HL-60 (cell line): ENCODE data around the gene PSMA3.
"Not testable (repeated sequence)": the region's sequence is repeated elsewhere in the genome, so short reads cannot be mapped to it uniquely, and the experiment has no call there.

ENCODE experiments used
- DNase-seq, 2 experiments: peaks; one replicate each; pipeline ENCODE4 v3.0.0-alpha.2; 2010 to 2020; ENCODE audit warnings: low read depth in 1 of 2, low spot score in 1 of 2
- H3K27ac ChIP-seq: fragments of 250-450 bp; sonication (Bioruptor Pico); replicated peaks from 2 replicates; pipeline ENCODE4 v1.5.1; 2020; ENCODE audit warnings: mild to moderate bottlenecking, moderate library complexity
- H3K27me3 ChIP-seq: fragments of 250-450 bp; sonication (Bioruptor Pico); 2 replicates; pipeline ENCODE4 v1.5.1; 2021; ENCODE audit warnings: mild to moderate bottlenecking, moderate library complexity; ENCODE audit not compliant: insufficient read depth, poor library complexity, severe bottlenecking
- H3K4me3 ChIP-seq: replicated peaks from 2 replicates; pipeline ENCODE4 v1.5.1; 2011; ENCODE audit warnings: mild to moderate bottlenecking, control low read depth, low read length; ENCODE audit not compliant: insufficient read depth
- CTCF ChIP-seq: IDR thresholded peaks from one replicate; pipeline ENCODE4 v1.5.1; 2011; ENCODE audit warnings: low read length, control low read depth, inconsistent platforms; ENCODE audit not compliant: insufficient read depth
- GABPA ChIP-seq: IDR thresholded peaks from 2 replicates; pipeline ENCODE4 v1.6.1; 2012; ENCODE audit warnings: low read depth
- POLR2AphosphoS5 ChIP-seq: IDR thresholded peaks from 2 replicates; pipeline ENCODE4 v1.6.1; 2012; ENCODE audit warnings: low read depth
- REST ChIP-seq: IDR thresholded peaks from 2 replicates; pipeline ENCODE4 v1.6.1; 2012; ENCODE audit warnings: low read depth; ENCODE audit not compliant: insufficient replicate concordance
- SPI1 ChIP-seq: IDR thresholded peaks from 2 replicates; pipeline ENCODE4 v1.6.1; 2012; ENCODE audit warnings: low read depth, mild to moderate bottlenecking, borderline replicate concordance

The PSMA3 gene

GRCh38 chr14:58245562-58245961 lies 919 bp downstream of the PSMA3 start:
- H3K27me3 ChIP-seq: no peaks in the 10 kb centered on the region
- no peak for TF ChIP-seq POLR2AphosphoS5
- TF ChIP-seq GABPA: no peak
- peak; percentile 46; the same call in 1 of the 2 replicates for TF ChIP-seq SPI1
- TF ChIP-seq CTCF: no peak
- TF ChIP-seq REST: no peak
- H3K4me3 ChIP-seq: peak overlapping the region; percentile 85
- no peak for DNase-seq
- peak overlapping the region; percentile 91 for H3K27ac ChIP-seq

GRCh38 chr14:58249611-58250010 lies 5.0 kb downstream of the PSMA3 start:
- no peaks in the 10 kb centered on the region for H3K27me3 ChIP-seq
- no peak overlapping the region for H3K4me3 ChIP-seq
- no peak for TF ChIP-seq GABPA
- no peak for TF ChIP-seq REST
- TF ChIP-seq SPI1: no peak
- no peak for TF ChIP-seq POLR2AphosphoS5
- TF ChIP-seq CTCF: no peak
- no peak overlapping the region for H3K27ac ChIP-seq
- no peak for DNase-seq

GRCh38 chr14:58258156-58258555 lies 13.5 kb downstream of the PSMA3 start:
- no peak overlapping the region for H3K4me3 ChIP-seq
- no peak for DNase-seq
- no peak for TF ChIP-seq SPI1
- no peak for TF ChIP-seq POLR2AphosphoS5
- TF ChIP-seq REST: no peak
- TF ChIP-seq CTCF: no peak
- no peak for TF ChIP-seq GABPA
- no peak overlapping the region for H3K27ac ChIP-seq
- H3K27me3 ChIP-seq: no peaks in the 10 kb centered on the region

GRCh38 chr14:58262005-58262404 lies 17.4 kb downstream of the PSMA3 start:
- not testable (repeated sequence) for DNase-seq, H3K27me3 ChIP-seq, H3K4me3 ChIP-seq, H3K27ac ChIP-seq
